OCI-LY1 (cell line): ENCODE measurements around the gene FOXF1.

Experiments
- H2AFZ ChIP-seq: fragments of 200-600 bp; sonication (generic), shearing (Covaris generic); 2 replicates; pipeline ENCODE4 v1.6.0; 2014; ENCODE audit warnings: antibody characterized with exemption, mild to moderate bottlenecking, low read length
- H3F3A ChIP-seq: fragments of 200-600 bp; sonication (generic), shearing (Covaris generic); 2 replicates; pipeline ENCODE4 v1.6.0; 2014; ENCODE audit warnings: mild to moderate bottlenecking, antibody characterized with exemption, low read length, moderate library complexity; ENCODE audit not compliant: insufficient read depth
- H3K27ac ChIP-seq: fragments of 200-600 bp; sonication (generic); 2 replicates; pipeline ENCODE4 v1.5.1; 2014; ENCODE audit warnings: low read length, mixed run types, mild to moderate bottlenecking, low read depth; ENCODE audit not compliant: poor library complexity, severe bottlenecking
- H3K27me3 ChIP-seq: fragments of 200-600 bp; sonication (generic); 2 replicates; pipeline ENCODE4 v1.6.0; 2014; ENCODE audit warnings: antibody characterized with exemption, mild to moderate bottlenecking, low read length, moderate library complexity; ENCODE audit not compliant: insufficient read depth
- H3K36me3 ChIP-seq: fragments of 200-600 bp; sonication (generic); 2 replicates; pipeline ENCODE4 v1.6.1; 2014; ENCODE audit warnings: mild to moderate bottlenecking, antibody characterized with exemption, low read length, moderate library complexity, mixed read lengths; ENCODE audit not compliant: insufficient read depth
- H3K4me1 ChIP-seq: fragments of 200-600 bp; sonication (generic); 2 replicates; pipeline ENCODE4 v1.5.1; 2014; ENCODE audit warnings: mild to moderate bottlenecking, low read length, moderate library complexity; ENCODE audit not compliant: insufficient read depth, severe bottlenecking
- H3K4me2 ChIP-seq: fragments of 200-600 bp; sonication (generic), shearing (Covaris generic); 2 replicates; pipeline ENCODE4 v1.6.1; 2014; ENCODE audit warnings: low read length
- H3K4me3 ChIP-seq: fragments of 200-600 bp; sonication (generic); 2 replicates; pipeline ENCODE4 v1.5.1; 2014; ENCODE audit warnings: low read length, low read depth, mild to moderate bottlenecking, mixed read lengths; ENCODE audit not compliant: poor library complexity, severe bottlenecking
- H3K79me2 ChIP-seq: fragments of 200-600 bp; shearing (Covaris generic); 2 replicates; pipeline ENCODE4 v1.6.1; 2016; ENCODE audit warnings: mixed run types, low read length, mixed read lengths; ENCODE audit not compliant: insufficient read depth
- H3K9ac ChIP-seq: fragments of 200-600 bp; sonication (generic), shearing (Covaris generic); 2 replicates; pipeline ENCODE4 v1.6.1; 2014; ENCODE audit warnings: mild to moderate bottlenecking, low read length, mixed read lengths
- H3K9me2 ChIP-seq: fragments of 200-600 bp; sonication (generic), shearing (Covaris generic); 2 replicates; pipeline ENCODE4 v1.6.1; 2014; ENCODE audit warnings: low read depth, mild to moderate bottlenecking, low read length, mixed read lengths
- H3K9me3 ChIP-seq: fragments of 200-600 bp; shearing (Covaris generic); 2 replicates; pipeline ENCODE4 v1.6.1; 2014; ENCODE audit warnings: low read length, mixed read lengths
- H4K20me1 ChIP-seq: fragments of 200-600 bp; sonication (generic), shearing (Covaris generic); 2 replicates; pipeline ENCODE4 v1.6.0; 2016; ENCODE audit warnings: mild to moderate bottlenecking, low read length; ENCODE audit not compliant: insufficient read depth
- EZH2 ChIP-seq: fragments of 200-600 bp; sonication (generic), shearing (Covaris generic); IDR thresholded peaks from 2 replicates; pipeline ENCODE4 v1.8.0; 2017; ENCODE audit warnings: borderline replicate concordance, mixed run types, mild to moderate bottlenecking, antibody characterized with exemption, low read length, moderate library complexity, mixed read lengths
- TF ChIP-seq, protein P1 (sequence below): fragments of 200-600 bp; sonication (generic), shearing (Covaris generic); IDR thresholded peaks from 2 replicates; pipeline ENCODE4 v1.5.1; 2017; ENCODE audit warnings: mild to moderate bottlenecking, antibody characterized with exemption, low read length, moderate library complexity, mixed read lengths

The FOXF1 gene

DNA sequence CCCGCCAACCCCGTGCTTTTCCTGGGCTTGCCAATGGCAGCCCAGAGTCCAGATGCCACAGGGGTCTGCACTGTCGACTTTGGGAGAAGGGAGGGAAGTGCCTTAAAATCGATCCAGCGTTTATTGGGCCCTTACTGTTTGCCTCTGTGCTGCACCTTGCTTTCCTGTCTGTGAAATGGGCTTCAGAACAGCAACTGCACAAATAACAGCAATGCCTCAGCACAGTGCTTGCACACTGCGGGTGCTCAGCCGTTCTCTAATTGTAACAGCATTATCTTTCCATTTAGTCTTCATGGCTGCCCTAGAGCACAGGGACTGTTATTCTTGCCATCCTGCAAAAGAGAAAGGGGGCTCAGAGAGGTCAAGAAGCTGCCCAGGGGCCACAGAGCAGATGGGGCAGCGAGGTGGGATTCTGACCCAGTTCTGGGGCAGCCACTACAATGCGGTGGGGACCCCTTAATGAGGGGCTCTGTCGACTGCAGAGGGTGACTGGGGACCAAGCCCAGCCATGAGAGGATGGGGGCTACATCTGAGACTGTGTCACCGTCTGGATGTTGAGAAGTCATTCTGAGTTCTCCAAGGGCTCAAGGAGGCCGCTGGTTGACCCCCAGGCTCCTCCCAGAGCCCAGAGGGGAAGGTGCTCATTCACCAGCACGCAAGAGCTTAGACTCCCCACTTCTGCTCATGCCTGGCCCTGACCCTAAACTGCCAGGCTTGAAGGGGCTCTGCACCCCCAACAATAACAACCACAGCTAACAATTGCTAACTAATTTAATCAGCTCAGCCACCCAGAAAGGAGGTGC is 9.4 kb upstream of the FOXF1 start:
- H3K4me2 ChIP-seq: no peak overlapping the region
- H3K9ac ChIP-seq: no peak overlapping the region
- no peak overlapping the region for H3K27ac ChIP-seq
- no peaks in the 10 kb centered on the region for H3K4me1 ChIP-seq
- H3K4me3 ChIP-seq: no peak overlapping the region
- H3K9me3 ChIP-seq: no peaks in the 10 kb centered on the region
- H3F3A ChIP-seq: no peaks in the 10 kb centered on the region
- no peaks in the 10 kb centered on the region for H3K79me2 ChIP-seq
- H2AFZ ChIP-seq: no peak overlapping the region
- H3K27me3 ChIP-seq: no peaks in the 10 kb centered on the region
- no peaks in the 10 kb centered on the region for H4K20me1 ChIP-seq
- TF ChIP-seq, protein P1, sequence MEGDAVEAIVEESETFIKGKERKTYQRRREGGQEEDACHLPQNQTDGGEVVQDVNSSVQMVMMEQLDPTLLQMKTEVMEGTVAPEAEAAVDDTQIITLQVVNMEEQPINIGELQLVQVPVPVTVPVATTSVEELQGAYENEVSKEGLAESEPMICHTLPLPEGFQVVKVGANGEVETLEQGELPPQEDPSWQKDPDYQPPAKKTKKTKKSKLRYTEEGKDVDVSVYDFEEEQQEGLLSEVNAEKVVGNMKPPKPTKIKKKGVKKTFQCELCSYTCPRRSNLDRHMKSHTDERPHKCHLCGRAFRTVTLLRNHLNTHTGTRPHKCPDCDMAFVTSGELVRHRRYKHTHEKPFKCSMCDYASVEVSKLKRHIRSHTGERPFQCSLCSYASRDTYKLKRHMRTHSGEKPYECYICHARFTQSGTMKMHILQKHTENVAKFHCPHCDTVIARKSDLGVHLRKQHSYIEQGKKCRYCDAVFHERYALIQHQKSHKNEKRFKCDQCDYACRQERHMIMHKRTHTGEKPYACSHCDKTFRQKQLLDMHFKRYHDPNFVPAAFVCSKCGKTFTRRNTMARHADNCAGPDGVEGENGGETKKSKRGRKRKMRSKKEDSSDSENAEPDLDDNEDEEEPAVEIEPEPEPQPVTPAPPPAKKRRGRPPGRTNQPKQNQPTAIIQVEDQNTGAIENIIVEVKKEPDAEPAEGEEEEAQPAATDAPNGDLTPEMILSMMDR: no peak
- no peak for TF ChIP-seq EZH2
- H3K36me3 ChIP-seq: no peaks in the 10 kb centered on the region
- H3K9me2 ChIP-seq: no peaks in the 10 kb centered on the region

DNA sequence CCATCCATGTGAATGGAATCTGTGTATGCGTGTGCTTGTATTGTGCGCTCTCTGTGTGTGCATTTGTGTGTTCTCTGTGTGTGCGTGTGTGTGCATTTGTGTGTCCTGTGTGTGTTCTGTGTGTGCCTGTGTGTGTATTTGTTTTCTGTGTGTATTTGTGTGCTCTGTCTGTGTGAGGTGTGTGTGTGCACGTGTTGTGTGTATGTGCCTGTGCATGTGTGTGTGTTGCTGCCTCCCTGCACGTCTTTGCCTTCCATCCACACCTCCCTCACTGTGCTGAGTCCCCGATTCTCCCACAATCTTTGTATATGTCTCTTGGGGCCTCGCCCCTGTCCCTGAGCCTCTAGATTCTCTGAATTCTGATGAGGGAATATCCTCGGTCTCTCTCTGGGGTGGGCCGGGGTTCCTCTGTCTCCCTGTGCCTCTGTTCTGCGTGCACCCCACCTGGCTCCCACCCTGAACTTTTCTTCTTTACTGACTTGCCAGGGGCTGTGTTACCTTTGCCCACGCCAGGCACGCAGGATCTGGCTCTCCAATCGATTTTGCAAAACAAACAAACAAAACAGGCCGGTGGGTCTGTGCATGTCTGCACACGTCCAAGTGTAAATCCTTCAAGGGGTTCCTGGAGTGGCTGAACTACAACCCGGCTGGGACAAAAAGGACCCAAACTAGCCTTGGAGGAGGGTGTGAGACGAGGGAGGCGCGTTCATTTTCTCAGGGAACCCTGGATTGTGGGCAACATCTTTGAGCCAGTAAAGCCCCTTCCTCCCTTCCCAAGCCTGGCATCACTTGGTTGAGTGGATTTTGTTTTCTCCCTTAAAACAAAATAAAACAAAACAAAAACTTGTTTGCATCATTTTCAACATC is 8.1 kb upstream of the FOXF1 start:
- TF ChIP-seq EZH2: no peak
- TF ChIP-seq, protein P1: no peak
- no peaks in the 10 kb centered on the region for H4K20me1 ChIP-seq

DNA sequence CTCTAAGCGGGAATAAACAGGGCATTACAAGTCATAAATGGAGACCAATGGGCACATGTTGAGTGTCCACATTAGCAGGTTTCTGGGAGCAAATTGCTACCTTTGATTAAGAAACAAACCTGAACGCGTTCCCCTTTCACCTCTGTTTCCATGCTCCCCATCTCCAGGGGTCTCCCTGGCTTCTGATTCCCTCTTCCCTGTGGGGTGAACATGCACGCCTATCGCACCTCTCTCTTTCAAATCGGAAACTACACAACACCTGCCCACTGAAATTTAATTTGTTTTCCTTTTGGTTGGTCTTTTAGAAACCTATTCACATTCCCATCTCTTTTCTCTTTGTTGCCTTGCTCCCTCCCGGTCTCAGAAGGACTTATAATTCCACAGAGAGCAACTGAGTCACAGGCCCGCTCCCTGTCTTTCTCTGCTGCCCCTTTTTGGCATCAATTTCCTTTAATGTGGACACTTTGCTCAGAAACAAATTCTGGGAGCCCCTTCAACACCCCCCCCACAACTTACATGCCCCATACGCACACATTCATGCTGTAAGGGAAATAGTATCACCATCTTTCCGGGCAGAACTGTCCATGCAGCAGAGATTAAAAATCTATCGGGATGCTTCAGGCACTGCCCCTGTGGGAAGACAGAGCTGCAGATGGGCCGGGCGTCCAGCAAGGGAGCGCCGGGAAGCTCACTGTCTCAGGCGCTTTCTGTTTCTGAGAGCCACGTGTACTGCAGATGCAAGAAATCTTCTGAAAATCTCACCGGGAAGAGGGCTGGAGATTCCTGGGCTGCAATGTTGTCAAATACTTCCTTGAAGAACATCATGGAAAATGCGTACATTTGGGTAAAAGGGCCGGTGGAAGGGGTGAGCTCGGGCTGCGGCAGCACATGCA is 7.2 kb upstream of the FOXF1 start:
- no peaks in the 10 kb centered on the region for H3K79me2 ChIP-seq
- H3K27ac ChIP-seq: no peak overlapping the region
- H3K4me2 ChIP-seq: no peak overlapping the region
- H3K9ac ChIP-seq: no peak overlapping the region
- H3F3A ChIP-seq: no peaks in the 10 kb centered on the region
- H3K27me3 ChIP-seq: no peaks in the 10 kb centered on the region
- no peaks in the 10 kb centered on the region for H3K4me1 ChIP-seq
- no peaks in the 10 kb centered on the region for H3K9me3 ChIP-seq
- no peaks in the 10 kb centered on the region for H4K20me1 ChIP-seq
- H2AFZ ChIP-seq: no peak overlapping the region
- H3K36me3 ChIP-seq: no peaks in the 10 kb centered on the region
- no peak overlapping the region for H3K4me3 ChIP-seq
- TF ChIP-seq EZH2: no peak
- TF ChIP-seq, protein P1: no peak
- H3K9me2 ChIP-seq: no peaks in the 10 kb centered on the region

More for the DNA sequence above, 8.1 kb upstream of the FOXF1 start:
- no peaks in the 10 kb centered on the region for H3K36me3 ChIP-seq
- no peaks in the 10 kb centered on the region for H3K4me1 ChIP-seq
- H3K4me3 ChIP-seq: no peak overlapping the region
- H3K9me2 ChIP-seq: no peaks in the 10 kb centered on the region
- no peaks in the 10 kb centered on the region for H3K79me2 ChIP-seq
- H3K9me3 ChIP-seq: no peaks in the 10 kb centered on the region
- no peak overlapping the region for H3K27ac ChIP-seq
- no peak overlapping the region for H2AFZ ChIP-seq
- H3F3A ChIP-seq: no peaks in the 10 kb centered on the region
- no peak overlapping the region for H3K9ac ChIP-seq
- no peaks in the 10 kb centered on the region for H3K27me3 ChIP-seq
- H3K4me2 ChIP-seq: no peak overlapping the region
